GM21825 (cell line): ENCODE measurements around the gene RDH8.
"Not testable (repeated sequence)": the region's sequence is repeated elsewhere in the genome, so short reads cannot be mapped to it uniquely, and the experiment has no call there.

Experiments used
- ATAC-seq: cut with Tn5 transposase; IDR thresholded peaks from one replicate; pipeline ENCODE4 v1.9.1; 2021; ENCODE audit warnings: mild to moderate bottlenecking, moderate library complexity; ENCODE audit not compliant: unreplicated experiment

Gene RDH8

GRCh38 chr19:10005632-10006334 lies 7.5 kb upstream of the RDH8 start:
- no peak for ATAC-seq

- no peak for ATAC-seq
Observed at GRCh38 chr19:10006335-10006708, 7.0 kb upstream of the RDH8 start.

- no peak for ATAC-seq
Observed at GRCh38 chr19:10006752-10007323, 6.4 kb upstream of the RDH8 start.

GRCh38 chr19:10007371-10008183 lies 5.7 kb upstream of the RDH8 start:
- ATAC-seq: no peak

GRCh38 chr19:10008184-10008765 lies 5.0 kb upstream of the RDH8 start:
- ATAC-seq: no peak

- ATAC-seq: no peak
Observed at GRCh38 chr19:10009714-10010224, 3.5 kb upstream of the RDH8 start.

GRCh38 chr19:10010247-10010691 lies 3.0 kb upstream of the RDH8 start, which contains the start of gene COL5A3:
Gene COL5A3 (minus strand): TSS chr19:10010504. CDS start chr19:10010385, 119 bp downstream.
- ATAC-seq: no peak

- no peak for ATAC-seq
Observed at GRCh38 chr19:10010939-10011338, 2.3 kb upstream of the RDH8 start.

GRCh38 chr19:10011974-10012373 lies 1.3 kb upstream of the RDH8 start:
- ATAC-seq: no peak

- ATAC-seq: no peak
Observed at GRCh38 chr19:10013834-10014618, 743 bp downstream of the RDH8 start.

GRCh38 chr19:10018263-10018662 lies 5.0 kb downstream of the RDH8 start:
- ATAC-seq: no peak

- ATAC-seq: no peak
Observed at GRCh38 chr19:10018786-10019185, 5.5 kb downstream of the RDH8 start.

GRCh38 chr19:10019246-10019645 lies 6.0 kb downstream of the RDH8 start:
- ATAC-seq: no peak

- ATAC-seq: no peak
Observed at GRCh38 chr19:10020851-10021250, 7.6 kb downstream of the RDH8 start.

- ATAC-seq: no peak
Observed at GRCh38 chr19:10021446-10021845, 8.2 kb downstream of the RDH8 start.

- no peak for ATAC-seq
Observed at GRCh38 chr19:10021863-10022262, 8.6 kb downstream of the RDH8 start.

GRCh38 chr19:10023096-10023495 lies 9.8 kb downstream of the RDH8 start:
- not testable (repeated sequence) for ATAC-seq

- no peak for ATAC-seq
Observed at GRCh38 chr19:10026744-10027143, 13.5 kb downstream of the RDH8 start.

GRCh38 chr19:10027158-10027997 lies 14.1 kb downstream of the RDH8 start:
- ATAC-seq: no peak

- ATAC-seq: no peak
Observed at GRCh38 chr19:10033614-10034013, 20.3 kb downstream of the RDH8 start.
